Gastrocnemius medialis (tissue), 4 donors: ENCODE data around the gene PIMREG.

ENCODE experiments used
- POLR2A ChIP-seq, 2 donors: fragments of 450-650 bp; IDR thresholded peaks; one replicate each; pipeline ENCODE4 v1.6.1; 2017; ENCODE audit warnings: antibody characterized with exemption in 2 of 2, mild to moderate bottlenecking in 2 of 2, moderate library complexity in 2 of 2
- TF ChIP-seq, protein P1 (sequence below), 5 experiments: fragments of 450-650 bp in 3 of 5; fragments of 200-600 bp in 2 of 5; sonication (generic) in 2 of 5; IDR thresholded peaks in 4 of 5; conservative IDR thresholded peaks in 1 of 5; 1 replicate in 4 of 5; 2 replicates in 1 of 5; pipeline ENCODE4 v1.5.1; 2016 to 2019; ENCODE audit warnings: antibody characterized with exemption in 5 of 5, mild to moderate bottlenecking in 3 of 5, moderate library complexity in 3 of 5

DNA sequence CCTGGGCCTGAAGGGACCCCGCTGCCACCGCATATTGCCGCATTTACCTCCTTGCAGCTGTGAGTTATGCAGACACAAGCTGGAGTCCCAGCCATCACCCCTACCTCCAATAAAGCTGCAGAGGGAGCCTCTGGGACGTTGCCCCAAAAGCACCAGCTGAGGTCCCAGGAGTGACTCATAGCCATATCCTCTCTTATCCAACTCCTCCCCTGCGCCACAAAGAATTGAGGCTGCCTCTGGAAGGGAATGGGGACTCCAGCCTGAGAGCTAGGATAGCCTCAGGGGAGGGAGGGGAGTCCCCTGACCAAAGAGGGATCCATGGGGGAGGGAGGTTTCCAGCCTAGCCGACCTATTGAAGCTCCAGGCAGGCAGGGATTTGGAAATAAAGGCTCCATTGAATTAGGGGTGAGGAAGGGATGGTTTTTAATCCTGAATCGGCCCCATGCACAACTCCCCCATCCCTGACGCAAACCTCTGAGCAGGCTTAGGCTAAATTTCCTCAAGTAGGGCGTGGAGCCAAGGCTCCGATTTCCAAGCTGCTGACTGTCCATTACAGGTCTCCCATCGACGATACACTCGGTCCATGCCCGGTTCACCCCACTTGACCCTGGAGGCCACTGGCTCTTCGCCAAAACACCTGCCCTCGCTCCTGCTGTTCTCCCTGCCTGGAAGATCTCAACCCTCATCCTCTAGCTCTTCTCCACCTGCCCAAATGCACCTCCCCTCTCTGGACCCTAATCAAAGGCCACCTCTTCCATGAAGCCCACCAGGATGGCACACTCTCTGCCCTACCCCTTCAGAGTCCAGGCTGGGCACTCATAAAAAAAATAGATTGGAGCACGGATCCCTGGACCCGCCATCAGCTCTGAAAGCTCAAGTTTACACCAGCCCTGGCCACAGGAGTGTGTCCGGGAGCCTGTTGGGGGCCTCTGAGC, 27.5 kb downstream of the PIMREG start:
- TF ChIP-seq, protein P1, sequence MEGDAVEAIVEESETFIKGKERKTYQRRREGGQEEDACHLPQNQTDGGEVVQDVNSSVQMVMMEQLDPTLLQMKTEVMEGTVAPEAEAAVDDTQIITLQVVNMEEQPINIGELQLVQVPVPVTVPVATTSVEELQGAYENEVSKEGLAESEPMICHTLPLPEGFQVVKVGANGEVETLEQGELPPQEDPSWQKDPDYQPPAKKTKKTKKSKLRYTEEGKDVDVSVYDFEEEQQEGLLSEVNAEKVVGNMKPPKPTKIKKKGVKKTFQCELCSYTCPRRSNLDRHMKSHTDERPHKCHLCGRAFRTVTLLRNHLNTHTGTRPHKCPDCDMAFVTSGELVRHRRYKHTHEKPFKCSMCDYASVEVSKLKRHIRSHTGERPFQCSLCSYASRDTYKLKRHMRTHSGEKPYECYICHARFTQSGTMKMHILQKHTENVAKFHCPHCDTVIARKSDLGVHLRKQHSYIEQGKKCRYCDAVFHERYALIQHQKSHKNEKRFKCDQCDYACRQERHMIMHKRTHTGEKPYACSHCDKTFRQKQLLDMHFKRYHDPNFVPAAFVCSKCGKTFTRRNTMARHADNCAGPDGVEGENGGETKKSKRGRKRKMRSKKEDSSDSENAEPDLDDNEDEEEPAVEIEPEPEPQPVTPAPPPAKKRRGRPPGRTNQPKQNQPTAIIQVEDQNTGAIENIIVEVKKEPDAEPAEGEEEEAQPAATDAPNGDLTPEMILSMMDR (IDR thresholded peaks at IDR 0.05 in 4 of 5, conservative IDR thresholded peaks at IDR 0.05 in 1 of 5): no peak
- TF ChIP-seq POLR2A (IDR thresholded peaks at IDR 0.05): no peak
